HG03066 (cell line): ENCODE data around the gene GBA3.

Source experiments
- ATAC-seq: cut with Tn5 transposase; IDR thresholded peaks from one replicate; pipeline ENCODE4 v1.9.1; 2021; ENCODE audit warnings: low read depth; ENCODE audit not compliant: unreplicated experiment

GBA3 gene

DNA sequence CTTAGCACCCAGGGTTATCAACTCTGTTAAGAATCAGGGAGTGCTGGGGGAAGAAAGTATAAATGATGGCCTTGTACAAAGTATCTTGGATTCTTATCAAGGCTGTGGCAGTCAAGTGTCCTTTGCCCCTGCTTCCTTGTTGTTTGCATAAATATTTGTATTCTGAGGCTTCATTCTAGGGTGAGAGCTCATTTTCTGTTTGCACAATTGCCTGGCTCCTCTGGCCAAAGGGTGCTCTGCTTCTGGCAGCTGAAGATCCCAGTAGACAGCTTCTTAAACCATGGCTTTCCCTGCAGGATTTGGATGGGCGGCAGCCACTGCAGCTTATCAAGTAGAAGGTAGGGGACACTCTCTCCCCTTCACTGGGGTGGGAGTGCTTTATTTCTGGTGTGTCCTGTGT, at the start of gene GBA3:
Gene GBA3, plus strand, starts transcription at position 202 of the 400 bp plus-strand sequence.
- no peak for ATAC-seq

DNA sequence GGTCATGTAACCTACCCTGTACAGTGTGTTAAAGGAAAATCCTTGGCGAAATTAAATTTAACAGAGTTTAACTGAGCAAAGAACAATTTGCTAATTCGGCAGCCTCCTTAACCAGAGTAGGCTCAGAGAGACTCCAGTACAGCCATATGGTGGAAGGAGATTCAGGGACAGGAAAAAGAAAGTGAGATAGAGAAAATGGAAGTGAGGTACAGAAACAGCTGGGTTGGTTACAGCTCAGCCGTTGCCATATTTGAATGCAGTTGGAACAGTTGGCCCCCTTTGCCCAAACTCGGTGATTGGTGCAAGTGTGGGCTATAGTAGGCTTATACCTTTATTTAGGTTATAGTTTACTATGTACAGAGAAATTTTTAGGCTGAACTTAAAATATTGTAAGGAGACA, 48.8 kb upstream of the GBA3 start:
- ATAC-seq = no peak

DNA sequence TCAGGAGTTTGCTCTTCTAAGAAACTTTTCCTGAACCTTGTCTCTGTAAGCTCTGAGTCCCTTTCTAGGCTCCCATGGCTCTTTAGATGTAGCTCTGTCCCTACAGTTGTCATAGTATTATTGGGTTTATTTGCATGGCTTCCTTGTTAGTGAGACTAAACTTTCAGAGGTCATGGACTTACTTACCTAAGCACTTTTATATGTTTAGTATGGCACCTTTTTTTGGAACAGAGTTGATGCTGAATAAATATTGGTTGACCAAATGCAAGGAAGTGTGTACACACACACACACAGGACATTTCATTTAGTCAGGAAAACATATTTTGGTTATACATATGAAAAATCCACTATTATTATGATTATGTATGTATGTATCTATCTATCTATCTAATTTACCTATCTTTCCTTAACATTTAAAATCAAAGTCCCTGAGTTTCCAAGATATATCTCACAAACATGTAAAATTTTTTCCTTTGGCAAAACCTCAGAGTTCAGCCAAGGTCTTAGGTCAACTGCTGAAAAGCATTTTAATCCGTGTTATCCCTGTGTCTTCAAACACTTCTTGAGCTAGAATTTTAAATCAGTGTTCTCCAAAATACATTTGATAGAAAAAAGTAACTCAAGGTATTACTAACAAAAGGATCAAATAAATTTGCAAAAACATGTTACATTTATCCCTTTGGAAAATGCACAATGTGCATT, 47.1 kb upstream of the GBA3 start:
- no peak for ATAC-seq

DNA sequence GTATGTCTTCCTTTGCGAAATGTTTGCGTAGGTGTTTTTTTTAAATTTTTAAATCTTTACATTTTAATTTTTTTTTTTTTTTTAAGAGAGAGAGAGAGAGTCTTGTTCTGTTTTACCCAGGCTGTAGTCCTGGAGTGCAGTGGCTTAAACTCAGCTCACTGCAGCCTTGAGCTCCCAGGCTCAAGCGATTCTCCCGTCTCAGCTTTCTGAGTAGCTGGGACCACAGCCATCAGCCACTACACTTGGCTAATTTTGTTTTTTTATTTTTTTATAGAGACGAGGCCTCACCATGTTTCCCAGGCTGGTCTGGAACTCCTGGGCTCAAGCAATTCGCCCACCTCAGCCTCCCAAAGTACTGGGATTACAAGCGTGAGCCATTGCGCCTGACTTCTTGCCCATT, 43.7 kb upstream of the GBA3 start:
- no peak for ATAC-seq

DNA sequence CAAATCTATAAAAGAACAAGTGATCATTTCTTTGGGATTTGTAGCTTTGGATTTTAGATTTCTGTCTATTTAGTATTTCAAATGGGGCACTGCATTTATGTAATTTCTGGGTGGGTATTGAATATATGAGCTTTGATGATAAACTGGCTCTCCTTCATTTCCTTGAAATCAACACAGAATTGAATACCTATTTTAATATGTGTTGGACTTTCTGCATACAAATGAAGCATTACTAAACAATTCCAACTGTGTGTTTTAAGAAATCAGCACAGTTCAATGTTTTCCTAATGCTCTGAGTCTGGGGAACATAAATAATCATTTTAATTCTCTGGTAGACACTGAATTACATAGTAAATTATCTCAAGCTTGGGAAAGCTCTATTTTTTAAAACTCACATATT, 42.0 kb upstream of the GBA3 start:
- no peak for ATAC-seq

DNA sequence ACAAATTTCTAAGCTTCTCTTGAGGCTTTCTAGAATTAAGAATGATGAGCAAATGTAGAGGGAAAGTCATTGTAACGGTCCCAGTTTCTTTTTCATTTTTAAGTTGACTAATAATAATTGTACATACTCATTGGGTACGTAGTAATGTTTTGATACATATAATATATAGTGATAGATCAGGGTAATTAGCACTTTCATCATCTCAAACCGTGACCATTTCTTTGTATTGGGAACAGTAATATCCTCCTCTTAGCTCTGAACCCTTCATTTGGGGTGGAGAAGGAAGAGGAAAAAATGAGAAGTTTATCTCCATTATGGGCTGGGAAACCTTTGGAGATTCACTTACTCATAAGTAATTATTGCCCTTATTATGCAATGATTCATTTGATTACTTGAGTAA, 39.0 kb upstream of the GBA3 start:
- ATAC-seq = no peak

DNA sequence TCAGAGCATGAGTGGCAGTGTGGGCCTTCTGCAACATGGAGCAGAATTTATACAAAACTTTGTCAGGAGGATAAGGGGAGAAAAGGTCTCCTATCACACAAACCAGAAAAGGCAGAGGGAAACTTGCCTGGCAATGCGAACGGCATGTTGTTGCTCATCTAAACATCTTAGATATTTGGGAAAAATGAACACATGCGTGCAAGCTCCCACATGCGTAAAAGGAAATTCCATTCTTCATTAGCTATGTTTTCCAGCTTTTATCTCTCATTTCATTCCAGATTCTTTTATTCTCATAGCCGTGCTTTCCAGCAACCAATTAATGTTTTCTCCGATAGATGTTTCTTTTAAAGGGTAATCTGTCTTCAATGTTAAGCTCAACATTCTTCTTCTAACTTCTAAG, 31.3 kb upstream of the GBA3 start:
- ATAC-seq = no peak

DNA sequence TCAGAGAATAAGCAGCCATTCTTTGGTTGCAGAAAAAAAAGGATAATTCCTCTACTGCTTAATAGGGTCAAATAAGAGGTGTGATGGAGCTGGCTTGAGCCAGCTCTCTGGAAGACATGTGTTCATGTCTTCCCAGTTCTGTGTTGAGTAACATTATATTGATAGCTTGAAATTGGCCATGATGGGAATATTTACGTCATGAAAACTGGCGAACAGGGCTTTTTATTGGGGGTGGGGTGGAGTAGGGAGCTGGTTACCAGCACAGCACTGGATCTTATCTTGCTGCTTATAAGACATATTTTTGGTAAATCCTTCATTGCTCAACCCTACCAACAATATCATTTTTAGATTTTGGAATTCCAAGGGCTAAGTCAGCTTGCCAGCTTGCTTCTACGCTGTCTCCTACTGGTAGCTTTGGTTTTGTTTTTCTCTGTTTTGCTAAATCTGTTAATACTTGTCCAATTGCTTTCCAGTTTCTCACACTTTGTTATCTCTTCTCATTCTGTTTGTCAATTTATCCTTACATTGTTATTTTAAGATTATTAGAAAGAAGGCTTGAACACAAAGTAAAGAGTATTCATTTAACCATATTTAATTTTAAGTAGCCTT, 25.3 kb upstream of the GBA3 start:
- ATAC-seq = no peak

DNA sequence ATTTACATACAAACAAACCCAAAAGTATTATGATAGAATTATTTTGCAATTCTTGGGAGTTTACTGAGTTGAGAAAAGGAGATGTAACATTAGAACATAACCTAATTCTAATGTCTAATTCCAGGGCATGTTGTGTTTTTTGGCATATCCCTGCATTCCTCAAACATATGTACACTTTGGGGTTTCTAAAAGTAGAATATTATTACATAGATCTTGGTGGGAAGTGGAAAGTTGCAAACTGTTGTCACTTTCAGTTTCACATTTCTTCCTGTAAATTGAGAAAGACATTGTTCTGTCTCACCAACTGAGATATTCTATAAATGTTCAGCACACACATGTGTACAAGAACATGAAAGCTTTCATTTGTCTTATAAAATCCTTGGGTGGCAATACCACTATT, 24.4 kb upstream of the GBA3 start:
- no peak for ATAC-seq

DNA sequence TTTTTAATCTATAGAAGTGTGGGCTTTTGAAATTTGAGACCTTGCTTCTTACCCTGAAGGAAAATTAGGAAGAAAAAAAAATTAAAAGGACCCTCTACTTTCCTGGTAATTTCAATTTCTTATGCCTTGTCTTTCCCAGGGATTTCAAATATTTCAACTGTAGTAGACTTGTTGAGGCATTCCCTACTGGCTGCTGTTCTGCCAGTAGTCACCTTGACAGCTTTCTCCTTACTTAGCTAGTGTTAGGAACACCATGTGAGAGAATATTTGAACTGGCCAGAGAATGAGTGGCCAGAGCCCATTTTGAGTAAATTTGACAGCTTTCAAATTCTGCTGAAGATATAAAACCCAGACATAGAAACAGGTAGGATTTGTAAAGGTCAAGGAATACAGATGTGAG, 24.0 kb upstream of the GBA3 start:
- ATAC-seq = no peak

DNA sequence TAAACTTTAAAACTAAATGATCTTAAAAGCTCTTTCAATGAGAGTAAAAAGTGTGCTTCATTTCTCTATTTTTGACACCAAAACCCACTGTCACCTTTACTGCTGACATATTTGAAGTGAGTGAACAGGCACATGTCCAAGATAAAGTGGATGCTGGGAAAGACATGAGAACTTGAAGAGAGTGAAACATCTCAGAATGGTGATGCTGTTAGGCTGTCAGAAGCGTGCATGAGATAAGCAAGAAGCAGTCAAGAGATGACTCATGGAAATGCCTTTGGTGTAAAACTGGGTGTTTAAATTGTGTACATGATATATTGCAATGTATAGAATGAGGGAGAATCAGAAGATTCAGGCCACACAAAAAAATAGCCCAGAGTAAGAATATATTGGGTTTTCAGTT, 21.8 kb upstream of the GBA3 start:
- ATAC-seq = no peak

DNA sequence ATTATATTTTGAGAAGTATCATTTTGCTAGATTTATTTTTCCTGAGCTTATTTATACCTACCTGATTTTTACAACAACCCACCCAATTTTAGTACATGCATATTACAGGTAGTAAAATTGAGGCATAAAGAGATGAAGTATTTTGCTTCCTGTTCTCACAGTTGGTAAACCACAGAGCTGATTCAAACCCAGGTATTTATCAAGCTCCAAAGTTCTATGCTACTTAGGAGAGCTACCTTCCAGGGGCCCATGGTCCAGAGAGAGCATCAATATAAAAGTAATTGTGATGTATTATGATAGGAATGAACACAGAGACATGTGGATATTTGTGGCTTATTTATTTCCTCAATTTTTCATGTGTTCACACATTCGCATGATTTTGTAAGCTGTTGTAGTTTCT, 20.2 kb upstream of the GBA3 start:
- ATAC-seq = no peak

DNA sequence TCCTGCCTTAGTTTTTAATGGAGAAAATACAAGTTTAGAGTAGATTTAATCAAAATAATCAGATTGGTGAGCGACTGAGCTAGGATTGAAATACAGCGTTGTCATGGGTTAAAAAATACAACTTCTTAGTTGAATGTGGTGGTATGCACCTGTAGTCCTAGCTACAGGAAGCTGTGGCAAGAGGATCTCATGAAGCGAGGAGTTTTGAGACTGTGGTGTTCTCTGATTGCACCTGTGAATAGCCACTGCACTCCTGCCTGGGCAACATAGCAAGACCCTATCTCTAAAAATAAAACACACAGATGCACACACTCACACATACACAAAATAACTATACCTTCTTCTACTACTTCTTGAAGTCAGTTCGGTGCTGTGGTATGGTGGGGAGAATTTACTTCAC, 19.8 kb upstream of the GBA3 start:
- ATAC-seq = no peak

DNA sequence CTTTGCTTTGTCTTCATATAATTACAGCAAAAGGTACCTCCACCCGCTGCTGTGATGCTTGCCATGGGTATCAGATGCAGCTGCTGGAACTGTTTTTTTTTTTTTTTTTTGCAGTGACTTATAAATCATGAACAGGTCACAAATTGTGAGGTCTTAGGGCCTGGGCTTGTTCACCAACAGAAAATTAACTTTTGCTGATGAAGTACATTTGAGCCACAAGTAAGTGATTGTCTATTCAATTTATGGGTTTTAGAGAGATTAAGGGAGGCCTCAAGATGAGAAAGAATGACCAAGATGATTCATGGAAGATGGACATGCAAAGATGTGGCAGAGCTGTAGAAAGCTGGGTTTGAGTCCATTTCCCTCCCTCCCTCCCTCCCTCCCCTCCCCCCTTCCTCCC, 18.0 kb upstream of the GBA3 start:
- no peak for ATAC-seq

DNA sequence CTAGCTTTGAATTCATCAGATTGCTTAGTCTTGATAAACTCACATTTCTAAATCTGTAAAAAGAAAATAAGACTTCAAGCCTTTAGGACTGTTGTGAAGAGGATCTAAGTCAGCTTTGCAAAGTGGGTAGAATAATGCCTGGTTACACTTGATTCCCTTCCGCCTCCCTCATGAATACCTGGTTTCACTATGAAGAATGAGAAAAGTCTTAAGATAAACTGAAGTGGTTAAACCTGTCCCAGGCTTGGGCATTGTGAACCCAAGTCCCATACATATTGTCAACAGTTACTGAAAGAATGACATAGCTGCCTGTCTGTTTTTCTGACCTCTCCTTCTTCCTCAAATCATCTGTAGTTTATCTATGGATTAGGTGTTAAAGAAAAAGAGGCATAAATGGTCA, 16.7 kb upstream of the GBA3 start:
- no peak for ATAC-seq

DNA sequence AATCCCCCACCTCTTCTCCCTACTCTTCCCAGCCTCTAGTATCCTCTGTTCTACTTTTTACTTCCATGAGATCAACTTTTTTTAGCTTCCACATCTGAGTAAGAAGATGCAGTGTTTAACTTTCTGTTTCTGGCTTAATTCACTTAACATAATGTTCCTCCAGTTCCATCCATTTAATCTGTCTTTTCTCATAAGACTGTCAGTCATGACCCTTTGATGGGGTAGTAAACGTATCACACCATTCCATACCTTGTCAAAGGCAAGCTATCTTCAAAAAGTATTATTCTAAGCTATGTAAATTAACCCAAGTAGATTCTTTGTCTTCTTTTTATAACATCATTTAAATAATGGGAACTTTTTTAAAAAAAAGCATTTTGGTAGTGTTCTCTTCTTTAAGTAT, 15.0 kb upstream of the GBA3 start:
- ATAC-seq = no peak

DNA sequence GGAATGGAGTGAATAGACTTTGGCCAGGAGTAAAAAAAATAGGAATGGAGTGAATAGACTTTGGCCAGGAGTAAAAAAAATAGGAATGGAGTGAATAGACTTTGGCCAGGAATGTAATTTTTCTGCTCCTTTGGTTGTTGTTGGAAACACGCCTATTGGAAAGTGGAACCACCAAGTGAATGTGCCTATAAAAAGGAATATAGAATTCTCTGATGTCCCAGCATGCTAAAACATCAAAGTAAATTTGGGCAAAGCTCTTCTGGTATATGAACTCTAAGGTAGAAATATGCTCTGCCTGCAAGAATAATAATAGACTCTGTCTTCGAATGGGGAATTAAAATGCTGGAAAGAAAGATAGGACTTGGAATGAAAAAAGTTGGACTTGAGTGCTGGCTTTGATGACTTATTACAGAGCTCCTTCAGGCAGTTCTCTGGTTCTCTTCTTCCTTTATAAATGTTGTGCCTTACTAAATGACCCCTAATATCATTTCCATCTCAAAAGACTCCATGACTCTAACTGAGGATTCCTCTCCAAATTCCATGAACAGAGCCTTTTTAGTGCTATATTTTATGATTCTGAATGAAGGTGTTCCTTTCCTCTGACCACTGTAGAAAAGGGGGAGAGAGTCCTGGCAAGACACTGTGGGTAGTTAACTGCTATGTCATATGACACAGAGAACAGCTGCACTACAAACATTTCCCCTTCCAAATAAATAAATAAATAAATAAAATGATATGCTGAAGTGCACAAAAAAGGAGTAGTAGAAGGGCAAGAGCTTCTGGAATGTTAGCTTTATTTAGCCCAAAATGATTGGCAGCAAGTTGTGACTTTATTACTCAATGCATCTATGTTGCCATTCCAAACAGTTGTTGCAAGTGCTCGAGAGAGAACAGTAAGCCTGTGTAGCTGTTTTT, 13.5 kb upstream of the GBA3 start:
- ATAC-seq = no peak

DNA sequence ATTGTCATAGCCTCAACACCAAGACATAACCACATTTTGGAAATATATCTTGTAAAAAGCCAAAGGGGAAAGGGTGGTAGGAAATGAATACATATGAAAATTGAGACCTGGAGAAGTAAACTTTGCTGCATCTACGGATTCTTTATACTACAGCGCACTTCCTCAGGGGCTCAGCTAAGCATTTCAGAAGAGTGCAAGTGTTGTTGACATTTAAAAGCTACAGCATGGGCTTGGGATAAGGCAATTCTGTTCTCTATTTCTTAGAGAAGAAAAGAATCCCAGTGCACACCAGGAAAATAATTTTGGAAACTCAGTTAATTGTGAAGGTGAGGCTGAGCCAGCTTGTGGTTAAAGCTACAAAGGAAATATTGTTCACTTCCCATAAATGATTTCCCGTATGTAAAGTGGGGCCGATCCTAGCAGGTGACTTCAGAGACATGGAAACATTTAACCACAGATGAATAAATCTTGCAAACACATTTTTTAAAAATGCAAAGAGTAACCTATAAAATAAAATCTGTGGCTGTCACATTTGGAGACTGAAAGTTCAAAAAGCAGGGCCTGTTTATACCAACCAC, 12.6 kb upstream of the GBA3 start:
- no peak for ATAC-seq

DNA sequence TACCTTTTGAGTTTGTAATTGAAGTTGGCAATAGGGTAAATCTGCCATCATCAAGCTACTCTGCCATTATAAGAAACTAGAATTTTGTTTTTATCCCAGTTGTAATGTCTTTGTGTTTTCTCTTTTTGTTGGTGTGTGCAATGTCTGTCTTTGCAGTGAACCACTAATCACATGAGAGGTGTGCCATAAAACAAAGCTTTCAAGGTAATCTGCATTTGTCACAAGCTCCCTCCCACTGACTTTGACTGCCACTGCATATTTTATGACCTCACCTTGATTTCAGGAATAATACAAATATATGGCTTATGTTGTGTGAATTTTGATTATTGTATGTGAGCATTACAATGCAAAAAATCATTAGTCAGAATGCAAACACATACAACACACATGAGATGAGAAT, 9.0 kb upstream of the GBA3 start:
- ATAC-seq = no peak

DNA sequence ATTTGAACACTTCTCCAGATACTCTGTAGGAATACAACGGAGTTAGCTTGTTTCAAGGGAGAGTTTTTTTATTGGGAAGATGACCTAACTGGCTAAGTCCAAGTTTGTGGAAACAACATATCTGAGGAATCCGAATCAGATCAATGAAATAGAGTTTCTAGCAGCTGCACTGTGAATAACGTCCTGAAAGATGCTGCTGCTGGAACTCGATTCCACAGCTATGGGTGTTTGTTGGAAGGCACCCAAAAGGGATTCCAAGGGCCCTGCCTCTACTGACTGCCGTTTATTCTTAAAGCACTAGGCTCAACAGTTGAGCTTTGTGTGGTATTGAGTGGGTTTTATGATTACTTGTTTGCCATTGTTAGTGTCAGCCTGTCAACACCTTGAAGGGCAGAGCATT, 6.6 kb upstream of the GBA3 start:
- no peak for ATAC-seq

DNA sequence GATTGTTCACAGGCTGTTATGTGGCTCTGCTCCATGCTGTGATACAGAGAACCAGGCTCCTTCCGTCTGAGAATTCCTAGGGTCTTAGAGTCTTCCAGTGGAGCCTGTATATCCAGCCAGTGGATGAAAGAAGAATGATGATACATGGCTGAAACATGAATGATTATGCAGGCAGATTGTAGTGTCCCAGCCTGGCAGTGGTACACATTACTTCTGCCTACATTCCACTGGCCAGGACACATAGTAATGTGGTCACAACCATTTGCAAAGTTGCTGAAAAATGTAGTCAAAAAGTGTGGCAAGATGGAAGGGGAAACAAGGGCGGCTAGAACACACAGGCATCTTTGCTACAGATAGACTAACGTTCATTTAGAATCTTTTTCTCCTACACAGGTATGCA, 4.5 kb upstream of the GBA3 start:
- no peak for ATAC-seq
